CD4-positive, alpha-beta T cell (primary cell): ENCODE measurements around the gene MSI2. TPM values are rescaled to one million over a fixed set of nuclear protein-coding genes. Genes with fewer than 3 reads are reported as not detected.

Experiments used
- ATAC-seq: fragments of 200-7000 bp; cut with Tn5 transposase; one replicate; pipeline ENCODE4 v1.10.0; 2022; ENCODE audit warnings: mild to moderate bottlenecking; ENCODE audit not compliant: poor library complexity
- CTCF ChIA-PET: fragments of 350-600 bp; sonication (Branson Sonifier 250); formaldehyde crosslinking; loops from one replicate; lab custom pipeline; 2021; ENCODE audit warnings: antibody characterized with exemption, inconsistent platforms; lab: Charles Lee
- POLR2A ChIA-PET: fragments of 350-600 bp; sonication (Branson Sonifier 250); formaldehyde crosslinking; loops from one replicate; lab custom pipeline; 2021; ENCODE audit warnings: antibody characterized with exemption, inconsistent platforms; lab: Charles Lee
- DNase-seq, 14 experiments: peaks; one replicate each; pipeline ENCODE4 v3.0.0-alpha.2; 2013 to 2020; ENCODE audit warnings: mixed read lengths in 2 of 14
- H3K27ac ChIP-seq, 2 donors: one replicate each; pipeline versions ENCODE4 v1.5.1 to v1.7.0; 2013; ENCODE audit warnings: low read length in 2 of 2, low read depth in 1 of 2, mild to moderate bottlenecking in 1 of 2
- H3K27me3 ChIP-seq, 2 experiments: 1 replicate in 1 of 2; 2 replicates in 1 of 2; pipeline versions ENCODE4 v1.6.1 to v1.7.0; 2013; ENCODE audit warnings: low read length in 2 of 2, control low read depth in 1 of 2, mild to moderate bottlenecking in 1 of 2, moderate library complexity in 1 of 2; ENCODE audit not compliant: insufficient read depth in 2 of 2, control insufficient read depth in 1 of 2
- H3K36me3 ChIP-seq: one replicate; pipeline ENCODE4 v1.6.1; 2013; ENCODE audit warnings: low read length, control low read depth; ENCODE audit not compliant: insufficient read depth
- H3K4me1 ChIP-seq: one replicate; pipeline ENCODE4 v1.6.1; 2013; ENCODE audit warnings: low read length, control low read depth; ENCODE audit not compliant: insufficient read depth
- H3K4me3 ChIP-seq: one replicate; pipeline ENCODE4 v1.5.1; 2013; ENCODE audit warnings: mild to moderate bottlenecking, low read length, moderate library complexity
- H3K9me3 ChIP-seq, 2 experiments: 1 replicate in 1 of 2; 2 replicates in 1 of 2; pipeline versions ENCODE4 v1.6.1 to v1.7.0; 2013; ENCODE audit warnings: low read length in 2 of 2, mild to moderate bottlenecking in 2 of 2, control low read depth in 1 of 2, moderate library complexity in 1 of 2; ENCODE audit not compliant: control insufficient read depth in 1 of 2, insufficient read depth in 1 of 2
- H3K27ac Mint-ChIP-seq: one replicate; pipeline ENCODE4 v1.8.0; 2020; ENCODE audit warnings: mixed read lengths
- H3K27me3 Mint-ChIP-seq: one replicate; pipeline ENCODE4 v1.8.0; 2021; ENCODE audit warnings: mixed read lengths
- H3K36me3 Mint-ChIP-seq: one replicate; pipeline ENCODE4 v1.8.0; 2021; ENCODE audit warnings: low read depth, mixed read lengths
- H3K4me1 Mint-ChIP-seq: one replicate; pipeline ENCODE4 v1.8.0; 2021; ENCODE audit warnings: low read depth, mixed read lengths
- H3K4me3 Mint-ChIP-seq: one replicate; pipeline ENCODE4 v1.8.0; 2020; ENCODE audit warnings: mild to moderate bottlenecking, mixed read lengths
- H3K9me3 Mint-ChIP-seq: one replicate; pipeline ENCODE4 v1.8.0; 2020; ENCODE audit warnings: mixed read lengths
- intact Hi-C, 2 experiments: fragments of 100-400 bp; cut with DNase I in 1 of 2; cut with micrococcal nuclease in 1 of 2; formaldehyde crosslinking; loops; one replicate each; pipeline versions ENCODE4 v1.15.1 to v1.9.0; 2023 to 2025; cut with DNase I, micrococcal nuclease
- total RNA-seq, 174 experiments: library from RNA in 2 of 174; stranded (reverse) in 2 of 174; gene quantifications; one replicate each; pipeline ENCODE4 v1.2.3 and lab custom pipeline; 2021 to 2026
- TF ChIP-seq, protein P1 (sequence below): fragments of 200-600 bp; IDR thresholded peaks from one replicate; pipeline ENCODE4 v1.8.0; 2022; ENCODE audit warnings: antibody characterized with exemption, mild to moderate bottlenecking

MSI2 gene
- total RNA-seq, 2 experiments from 2014 or later, result 129 to 132 TPM

DNA sequence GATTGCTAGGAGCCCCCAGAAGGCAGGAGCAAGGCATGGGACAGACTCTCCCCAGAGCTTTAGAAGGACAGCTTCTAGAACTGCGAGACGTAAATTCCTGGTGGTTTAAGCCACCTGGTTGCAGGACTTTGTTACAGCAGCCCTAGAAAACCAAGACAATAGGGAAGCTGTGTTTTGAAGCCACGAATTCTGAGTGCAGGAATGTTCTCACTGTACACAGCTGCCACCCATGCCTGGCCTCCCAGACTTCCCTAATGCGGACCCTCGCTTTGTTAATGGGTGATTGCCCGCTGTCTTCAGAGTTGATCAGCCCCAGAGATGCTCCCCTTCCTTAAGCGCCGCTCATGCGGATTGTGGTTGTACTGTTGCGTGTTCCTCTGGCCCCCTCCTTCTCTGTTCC lies 177.1 kb downstream of the MSI2 start:
- CTCF ChIA-PET, result no interaction called here
- Histone ChIP-seq H3K36me3 (peaks cover 2% of the 10 kb centered on the region), H3K27me3 (no peaks in the 10 kb centered on the region), H3K4me1 (peaks cover 3% of the 10 kb centered on the region), H3K4me3 (no peak overlapping the region), H3K9me3 (no peaks in the 10 kb centered on the region), H3K27ac (no peak overlapping the region)
- Mint-ChIP-seq H3K9me3 (no peaks in the 10 kb centered on the region), H3K27ac (no peak overlapping the region), H3K27me3 (no peaks in the 10 kb centered on the region), H3K36me3 (no peaks in the 10 kb centered on the region), H3K4me1 (peaks cover 64% of the 10 kb centered on the region), H3K4me3 (no peak overlapping the region)
- ATAC-seq (no peak), DNase-seq (no peak)
- TF ChIP-seq, protein P1, sequence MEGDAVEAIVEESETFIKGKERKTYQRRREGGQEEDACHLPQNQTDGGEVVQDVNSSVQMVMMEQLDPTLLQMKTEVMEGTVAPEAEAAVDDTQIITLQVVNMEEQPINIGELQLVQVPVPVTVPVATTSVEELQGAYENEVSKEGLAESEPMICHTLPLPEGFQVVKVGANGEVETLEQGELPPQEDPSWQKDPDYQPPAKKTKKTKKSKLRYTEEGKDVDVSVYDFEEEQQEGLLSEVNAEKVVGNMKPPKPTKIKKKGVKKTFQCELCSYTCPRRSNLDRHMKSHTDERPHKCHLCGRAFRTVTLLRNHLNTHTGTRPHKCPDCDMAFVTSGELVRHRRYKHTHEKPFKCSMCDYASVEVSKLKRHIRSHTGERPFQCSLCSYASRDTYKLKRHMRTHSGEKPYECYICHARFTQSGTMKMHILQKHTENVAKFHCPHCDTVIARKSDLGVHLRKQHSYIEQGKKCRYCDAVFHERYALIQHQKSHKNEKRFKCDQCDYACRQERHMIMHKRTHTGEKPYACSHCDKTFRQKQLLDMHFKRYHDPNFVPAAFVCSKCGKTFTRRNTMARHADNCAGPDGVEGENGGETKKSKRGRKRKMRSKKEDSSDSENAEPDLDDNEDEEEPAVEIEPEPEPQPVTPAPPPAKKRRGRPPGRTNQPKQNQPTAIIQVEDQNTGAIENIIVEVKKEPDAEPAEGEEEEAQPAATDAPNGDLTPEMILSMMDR, result no peak
- intact Hi-C loops, result no loop called here
- POLR2A ChIA-PET, result no interaction called here

DNA sequence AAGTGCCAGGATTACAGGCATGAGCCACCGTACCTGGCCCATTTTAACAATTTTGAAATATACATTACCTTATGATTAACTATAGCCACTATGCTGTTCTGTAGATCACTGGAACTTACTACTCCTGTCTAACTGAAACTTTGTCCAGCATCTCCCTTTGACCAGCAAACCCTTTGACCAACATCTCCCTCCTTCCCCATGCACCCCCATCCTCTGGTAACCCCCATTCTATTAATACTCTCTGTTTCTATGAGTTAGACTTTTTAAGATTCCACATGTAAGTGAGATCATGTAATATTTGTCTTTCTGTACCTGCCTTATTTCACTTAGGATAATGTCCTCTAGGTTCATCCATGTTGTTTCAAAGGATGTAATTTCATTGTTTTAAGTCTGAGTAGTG lies 178.0 kb downstream of the MSI2 start:
- peaks cover 61% of the 10 kb centered on the region for H3K4me1 Mint-ChIP-seq
- ChIA-PET CTCF (no interaction called here), POLR2A (no interaction called here)
- no peak overlapping the region for H3K27ac Mint-ChIP-seq
- TF ChIP-seq, protein P1, result no peak
- Histone ChIP-seq H3K4me1 (peaks cover 7% of the 10 kb centered on the region), H3K27me3 (no peaks in the 10 kb centered on the region), H3K27ac (no peak overlapping the region), H3K9me3 (no peaks in the 10 kb centered on the region), H3K4me3 (no peak overlapping the region), H3K36me3 (no peaks in the 10 kb centered on the region)
- H3K4me3 Mint-ChIP-seq, result no peak overlapping the region
- no peaks in the 10 kb centered on the region for H3K36me3 Mint-ChIP-seq
- ATAC-seq (no peak), DNase-seq (no peak)
- intact Hi-C loops, result no loop called here
- H3K27me3 Mint-ChIP-seq, result no peaks in the 10 kb centered on the region
- no peaks in the 10 kb centered on the region for H3K9me3 Mint-ChIP-seq

DNA sequence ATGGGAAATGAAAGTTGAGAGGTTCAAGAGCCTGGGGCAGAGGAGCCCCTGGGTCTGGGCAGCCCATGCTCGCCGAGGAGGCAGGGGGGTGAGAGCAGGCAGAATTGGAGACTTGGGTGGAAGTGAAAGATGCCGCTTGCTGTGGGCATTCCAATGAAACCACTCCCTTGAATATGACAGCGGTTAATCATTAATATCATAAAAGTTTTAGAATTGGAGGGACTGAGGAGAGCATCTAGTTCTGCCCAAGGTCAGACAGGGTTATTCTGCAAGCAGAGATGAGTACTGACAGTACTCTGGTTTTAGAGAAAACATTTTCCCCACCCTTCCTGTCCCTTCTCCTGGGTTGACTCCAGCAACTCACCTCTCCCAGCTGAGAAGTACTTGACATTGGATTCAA lies 180.2 kb downstream of the MSI2 start:
- DNase-seq, result no peak
- Mint-ChIP-seq H3K9me3 (no peaks in the 10 kb centered on the region), H3K36me3 (no peaks in the 10 kb centered on the region), H3K4me1 (peaks cover 67% of the 10 kb centered on the region), H3K4me3 (no peak overlapping the region), H3K27me3 (no peaks in the 10 kb centered on the region), H3K27ac (peak overlapping the region; percentile 18)
- TF ChIP-seq, protein P1, result no peak
- H3K27me3 ChIP-seq, result no peaks in the 10 kb centered on the region
- intact Hi-C loops, result no loop called here
- no peak overlapping the region for H3K4me3 ChIP-seq
- H3K27ac ChIP-seq, result no peak overlapping the region
- CTCF ChIA-PET, result interaction anchor here (1.1 kb wide), 1 partner anchor 193 kb away, joined by 3 read pairs; no protein-coding TSS in a partner anchor
- H3K9me3 ChIP-seq, result no peaks in the 10 kb centered on the region
- no peaks in the 10 kb centered on the region for H3K36me3 ChIP-seq
- no peak for ATAC-seq
- POLR2A ChIA-PET, result no interaction called here
- H3K4me1 ChIP-seq, result peaks cover 29% of the 10 kb centered on the region
